ENCODE results near the gene PPP1R13B.

The PPP1R13B gene

DNA sequence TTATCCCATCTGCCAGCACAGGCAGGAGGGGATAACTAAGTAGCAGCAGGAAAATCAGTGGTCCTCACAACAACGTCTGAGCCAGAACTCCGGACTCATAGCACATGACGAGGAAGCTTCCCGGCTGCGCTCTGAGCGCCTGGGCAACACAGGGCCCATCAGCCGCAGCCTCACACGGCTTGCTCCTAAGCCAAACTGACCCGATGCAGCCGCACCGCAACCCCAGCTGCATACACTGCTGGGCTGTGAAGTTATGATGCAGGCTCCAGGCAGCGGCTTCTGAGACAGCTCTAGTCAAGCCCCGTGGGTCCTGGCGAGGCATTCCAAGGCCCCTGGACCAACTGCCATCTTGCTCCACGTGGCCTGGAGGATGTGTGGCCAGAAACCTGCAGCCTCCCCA is 103.7 kb downstream of the PPP1R13B start:
- DNase-seq (ENCODE audit: low read depth): no peak

DNA sequence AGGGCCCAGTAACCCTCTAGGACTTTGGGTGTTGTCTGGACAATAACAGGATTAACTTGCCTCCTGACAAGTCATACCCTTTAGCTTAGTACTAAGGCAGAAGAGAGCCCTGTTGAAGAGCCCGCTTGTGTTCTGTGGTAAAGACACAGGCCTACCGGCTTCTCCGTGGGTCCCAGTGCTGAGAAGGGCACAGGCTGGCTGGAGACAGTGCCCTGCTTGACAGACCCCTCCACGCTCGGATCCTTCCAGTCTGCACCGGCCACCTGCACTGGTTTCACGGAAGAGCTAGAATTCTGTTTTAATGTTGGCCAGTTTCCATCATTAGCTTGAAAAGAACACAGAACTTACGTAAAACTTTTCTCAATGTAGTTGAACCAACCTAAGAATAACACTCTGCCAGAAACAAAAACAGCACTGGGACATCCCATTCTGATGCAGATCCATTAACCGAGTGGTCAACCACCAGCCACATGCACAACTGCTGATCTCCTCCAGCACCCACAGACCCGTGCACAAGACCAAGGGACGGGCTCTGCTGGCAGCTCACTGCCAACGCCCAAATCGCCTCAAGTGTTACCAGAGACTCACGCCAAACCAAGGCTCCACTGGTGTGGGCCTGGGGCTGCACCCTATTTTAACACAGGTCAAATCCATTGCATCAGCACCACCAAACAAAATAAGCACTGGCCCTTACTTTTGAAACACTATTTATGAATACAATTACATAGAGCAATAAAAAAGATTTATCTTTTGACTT is 104.7 kb downstream of the PPP1R13B start:
- DNase-seq (ENCODE audit: low read depth): no peak

GRCh38 chr14:103741876-103742275 is 105.5 kb downstream of the PPP1R13B start:
- no peak for DNase-seq (ENCODE audit: low read depth)

DNA sequence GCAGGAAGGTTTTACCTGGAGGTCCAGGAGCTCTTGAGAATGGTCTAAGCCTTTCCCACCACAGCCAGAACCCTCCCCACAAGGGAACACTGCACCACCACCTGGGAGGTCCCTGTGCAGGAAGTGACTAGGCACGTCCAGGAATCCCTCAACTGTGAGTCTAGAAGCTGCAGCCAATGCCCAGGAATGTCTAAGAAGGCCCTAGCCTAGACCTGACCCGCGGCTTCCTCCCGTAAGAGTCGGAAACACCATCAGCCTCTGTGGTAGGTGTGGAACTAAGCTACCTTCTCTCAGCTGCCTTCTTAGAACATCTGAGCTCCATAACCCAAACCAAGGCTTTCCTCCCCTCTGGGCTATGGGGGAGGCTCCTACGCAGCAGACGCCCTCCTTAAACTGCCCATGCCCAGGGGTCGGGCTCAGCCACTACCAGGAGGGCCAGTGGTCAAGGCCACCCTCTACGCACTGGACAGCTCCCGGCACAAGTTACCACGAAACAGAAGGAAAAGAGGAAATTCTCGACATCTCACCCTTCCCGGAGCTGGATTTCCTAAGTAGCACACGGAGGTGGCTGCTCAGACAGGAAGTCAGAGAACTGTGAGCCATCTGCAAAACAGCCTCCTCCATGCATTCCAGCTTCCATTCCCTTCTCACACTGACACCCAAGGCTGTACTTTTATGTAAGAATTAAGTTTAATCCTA is 106.2 kb downstream of the PPP1R13B start:
- no peak for DNase-seq (ENCODE audit: low read depth)

GRCh38 chr14:103739793-103740501 is 107.4 kb downstream of the PPP1R13B start:
- no peak for DNase-seq (ENCODE audit: low read depth)

GRCh38 chr14:103739466-103739792 is 107.9 kb downstream of the PPP1R13B start:
- DNase-seq (ENCODE audit: low read depth): no peak

DNA sequence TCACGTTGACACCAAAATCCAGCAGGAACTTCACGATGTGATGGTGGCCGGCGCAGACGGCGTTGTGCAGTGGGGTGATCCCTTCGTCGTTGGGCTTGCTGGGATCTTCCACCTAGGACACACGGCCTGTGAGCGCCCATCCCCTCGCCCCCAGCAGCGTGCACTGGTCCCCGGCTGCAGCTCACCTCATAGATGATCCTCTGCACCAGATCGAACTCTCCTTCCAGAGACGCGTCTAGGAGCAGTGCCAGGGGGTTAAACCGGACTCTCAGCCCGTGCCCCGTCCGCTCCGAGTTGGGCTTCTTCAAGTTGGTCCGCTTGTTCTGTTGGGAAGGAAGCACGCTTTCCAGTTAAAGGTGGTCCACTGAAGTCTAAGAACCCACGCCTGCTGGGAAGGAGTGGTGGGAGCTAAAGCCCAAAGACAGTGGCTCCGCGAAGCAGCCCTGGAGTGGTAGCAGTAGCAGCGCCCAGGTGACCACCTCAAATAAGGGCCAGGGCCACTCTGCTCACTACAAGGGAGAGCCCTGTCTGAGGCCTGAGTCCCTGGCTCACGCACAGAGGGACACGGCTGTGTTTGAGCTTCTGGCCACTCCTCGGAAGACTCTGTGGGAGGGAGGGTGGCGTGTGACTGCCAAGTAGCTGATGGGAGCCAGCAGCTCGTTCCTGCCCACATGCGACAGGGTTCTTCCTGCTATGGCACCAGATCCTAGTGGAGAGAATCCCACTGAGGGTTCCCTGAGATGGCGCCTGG is 108.5 kb downstream of the PPP1R13B start:
- no peak for DNase-seq (ENCODE audit: low read depth)

DNA sequence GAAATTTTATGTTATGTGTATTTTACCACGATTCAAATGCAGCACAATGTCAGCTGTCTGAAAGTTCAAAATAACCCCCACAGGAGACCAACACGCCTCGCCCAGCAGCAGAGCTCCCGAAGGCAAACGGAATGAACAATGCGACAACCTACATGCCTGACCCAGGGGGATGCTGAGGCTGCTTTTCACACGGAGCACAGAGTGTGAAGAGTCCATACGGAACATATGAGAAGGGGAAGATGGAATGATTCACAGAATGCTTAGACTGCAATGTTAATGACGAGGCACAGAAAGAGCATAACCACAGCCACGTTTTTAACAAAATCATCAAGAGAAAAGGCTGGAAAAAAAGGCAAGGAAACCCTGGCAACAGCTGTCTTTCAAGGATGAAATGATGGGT is 109.2 kb downstream of the PPP1R13B start:
- DNase-seq (ENCODE audit: low read depth): no peak

- no peak for DNase-seq (ENCODE audit: low read depth)
Measured at GRCh38 chr14:103737432-103738045, 109.8 kb downstream of the PPP1R13B start.

DNA sequence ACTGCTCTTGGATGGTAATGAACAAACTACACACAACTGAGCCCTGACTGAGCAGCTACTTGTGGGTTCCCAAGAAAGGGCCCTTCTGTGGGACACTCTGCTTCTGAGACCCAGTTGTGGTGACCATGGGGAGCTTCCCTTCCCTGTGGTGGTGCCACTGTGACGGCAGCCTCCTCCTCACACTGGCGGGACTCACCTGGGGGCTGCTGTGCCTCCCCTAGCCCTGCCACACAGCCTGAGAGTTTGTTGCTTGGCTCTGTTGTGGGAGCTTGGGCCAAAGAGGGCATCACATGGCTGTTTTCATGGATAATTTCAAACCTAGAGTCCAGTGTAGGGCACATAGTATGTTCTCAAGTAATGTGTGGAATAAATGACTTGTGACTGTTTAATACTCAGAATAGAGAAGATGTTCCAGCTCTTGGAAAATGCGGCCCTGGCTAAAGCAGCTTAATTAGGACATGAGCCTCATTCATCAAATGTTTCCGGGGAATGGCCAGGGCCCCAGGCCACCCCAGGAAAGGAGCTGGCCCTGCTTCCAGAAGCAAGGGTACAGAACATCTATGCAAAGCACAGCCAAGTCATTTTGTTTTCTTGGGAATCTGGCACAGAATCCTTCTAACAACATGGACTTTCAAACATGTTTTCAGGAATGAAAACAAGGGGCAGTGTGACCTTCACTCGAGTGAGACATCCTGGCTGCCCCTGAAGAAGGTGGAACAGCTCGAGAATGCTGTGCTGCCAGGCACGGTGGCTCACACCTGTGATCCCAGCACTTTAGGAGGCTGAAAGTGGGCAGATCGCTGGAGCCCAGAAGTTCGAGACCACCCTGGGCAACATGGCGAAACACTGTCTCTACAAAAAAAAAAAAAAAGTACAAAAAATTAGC is 110.6 kb downstream of the PPP1R13B start:
- no peak for DNase-seq (ENCODE audit: low read depth)

GRCh38 chr14:103735815-103736545 is 111.4 kb downstream of the PPP1R13B start:
- no peak for DNase-seq (ENCODE audit: low read depth)

DNA sequence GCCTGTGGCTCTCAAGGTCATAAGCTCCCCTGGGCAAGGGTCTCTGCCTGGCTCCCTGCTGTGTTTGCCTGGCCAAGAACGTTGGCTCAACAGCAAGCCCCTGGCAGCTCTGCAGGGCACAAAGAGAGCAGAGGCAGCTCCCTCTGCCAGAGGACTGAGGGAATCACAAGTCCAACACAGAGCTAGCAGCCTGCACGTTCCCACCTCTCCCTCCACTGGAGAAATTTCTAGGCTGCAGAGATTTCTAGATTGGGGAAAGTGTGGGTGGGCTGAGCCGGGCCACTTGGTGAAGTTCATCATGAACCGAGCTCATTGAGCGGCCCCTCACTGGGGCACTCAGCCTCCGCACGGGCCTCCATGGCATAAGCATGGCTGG is 111.9 kb downstream of the PPP1R13B start:
- no peak for DNase-seq (ENCODE audit: low read depth)

DNA sequence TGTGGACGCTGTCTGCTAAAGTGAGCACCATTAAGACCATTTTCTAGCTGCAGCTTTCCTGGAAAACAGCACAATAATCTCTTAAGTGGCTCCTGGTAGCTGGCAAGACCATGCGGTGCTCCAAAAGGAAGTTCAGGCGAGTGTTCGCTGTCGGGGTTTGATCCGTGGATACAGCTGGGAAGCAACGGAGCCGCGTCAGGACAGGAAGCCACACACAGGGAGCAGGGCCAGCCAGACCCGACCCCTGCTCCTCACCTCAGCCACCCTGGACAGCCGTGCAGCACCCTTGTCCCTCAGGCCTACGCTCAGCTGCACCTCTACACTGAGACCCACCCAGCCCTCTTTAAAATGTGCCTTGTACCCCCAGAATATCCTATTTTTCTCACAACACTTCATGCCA is 112.4 kb downstream of the PPP1R13B start:
- no peak for DNase-seq (ENCODE audit: low read depth)

GRCh38 chr14:103734081-103734888 is 113.1 kb downstream of the PPP1R13B start:
- DNase-seq (ENCODE audit: low read depth): no peak

GRCh38 chr14:103733651-103734050 is 113.7 kb downstream of the PPP1R13B start:
- no peak for DNase-seq (ENCODE audit: low read depth)

DNA sequence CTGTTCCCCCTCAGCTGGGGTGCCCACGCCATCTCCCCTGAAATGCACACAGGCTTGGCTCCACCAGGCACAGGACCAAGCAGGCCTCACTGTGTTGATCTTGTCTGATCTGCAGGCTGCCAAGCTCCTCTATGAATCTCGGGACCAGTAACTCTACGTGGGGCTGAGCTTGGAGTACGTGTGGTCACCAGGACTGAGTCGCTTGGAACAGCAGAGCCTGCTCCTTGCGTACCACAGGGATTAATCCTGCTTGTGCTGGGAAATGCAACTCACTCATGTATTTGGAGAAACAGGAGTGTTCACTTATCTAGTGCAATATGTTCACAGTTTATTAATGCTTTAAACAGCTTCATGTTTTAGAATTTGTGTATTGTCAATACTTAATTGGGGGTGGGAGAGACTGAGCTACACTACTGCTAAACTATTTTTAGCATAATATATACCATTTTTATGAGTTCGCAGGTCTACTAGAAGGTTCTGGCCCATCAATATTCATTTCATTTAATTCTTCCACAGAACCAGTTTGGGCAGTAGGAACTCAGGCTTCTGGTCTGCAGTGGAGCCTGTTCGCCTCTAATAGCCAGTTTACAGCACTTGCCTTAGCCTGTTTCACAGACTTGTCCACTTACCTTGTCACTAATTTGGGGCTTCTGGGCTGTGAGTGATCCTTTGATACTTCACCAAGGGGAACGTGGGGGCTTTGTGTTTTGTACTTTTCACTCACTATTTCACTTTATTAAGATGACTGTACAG is 114.3 kb downstream of the PPP1R13B start:
- DNase-seq (ENCODE audit: low read depth): no peak

GRCh38 chr14:103731916-103732867 is 115.2 kb downstream of the PPP1R13B start:
- no peak for DNase-seq (ENCODE audit: low read depth)

GRCh38 chr14:103731481-103731880 is 115.9 kb downstream of the PPP1R13B start:
- DNase-seq (ENCODE audit: low read depth): no peak
